ENCODE measurements around the gene EHHADH. TPM values are rescaled to one million over a fixed set of nuclear protein-coding genes. Genes with fewer than 3 reads are reported as not detected.

EHHADH gene
- total and polyA plus RNA-seq, 2 experiments from 2014 or later = 2.5 to 6.0 TPM

- ATAC-seq (peak; percentile 17; the same call in 2 of the 3 replicates), DNase-seq (ENCODE audit: low spot score) (peak; percentile 76)
- Histone ChIP-seq H3K79me2 (replicated peaks; ENCODE audit: insufficient read depth) (peaks cover 11% of the 10 kb centered on the region; the same call in 1 of the 2 replicates), H4K20me1 (replicated peaks; ENCODE audit: insufficient read depth) (no peaks in the 10 kb centered on the region), H3K4me2 (no peak overlapping the region), H3K4me1 (ENCODE audit: insufficient read depth) (no peaks in the 10 kb centered on the region), H3K36me3 (ENCODE audit: insufficient read depth) (no peaks in the 10 kb centered on the region), H2AFZ (no peak overlapping the region), H3K27ac (ENCODE audit: low read depth) (no peak overlapping the region), H3F3A (replicated peaks; ENCODE audit: low read depth) (no peaks in the 10 kb centered on the region), H3K4me3 (no peak overlapping the region), H3K9me2 (ENCODE audit: insufficient read depth) (no peaks in the 10 kb centered on the region), H3K27me3 (ENCODE audit: insufficient read depth) (no peaks in the 10 kb centered on the region)
- Mint-ChIP-seq H3K4me3 (0 out of 3 replicates have a peak overlapping the region, but pooled peaks have one; percentile 3), H3K27me3 (ENCODE audit: insufficient read depth, low read depth, poor library complexity) (peaks cover 4% of the 10 kb centered on the region), H3K4me1 (peaks cover 7% of the 10 kb centered on the region), H3K9me3 (no peaks in the 10 kb centered on the region; the same call in 2 of the 3 replicates), H3K36me3 (ENCODE audit: low read depth) (no peaks in the 10 kb centered on the region), H3K27ac (no peak overlapping the region)
- TF ChIP-seq CREB1 (CRISPR knock-in tag; IDR thresholded peaks at IDR 0.05; ENCODE audit: low read depth) = no peak
- TF ChIP-seq CTCF (conservative IDR thresholded peaks at IDR 0.05; ENCODE audit: low read depth in 2 of 2) = peak; percentile 69 to 78
- no peak for TF ChIP-seq ZNF462 (CRISPR knock-in tag; IDR thresholded peaks at IDR 0.05)
Observed at GRCh38 chr3:185280572-185281365, 26.9 kb upstream of the EHHADH start.

Measured in GM23338 (cell line).